GM18519 (cell line): ENCODE measurements around the gene STIM1.

Source experiments
- ATAC-seq: cut with Tn5 transposase; IDR thresholded peaks from one replicate; pipeline ENCODE4 v1.9.1; 2021; ENCODE audit warnings: mild to moderate bottlenecking, moderate library complexity; ENCODE audit not compliant: unreplicated experiment, low FRiP score

The STIM1 gene

DNA sequence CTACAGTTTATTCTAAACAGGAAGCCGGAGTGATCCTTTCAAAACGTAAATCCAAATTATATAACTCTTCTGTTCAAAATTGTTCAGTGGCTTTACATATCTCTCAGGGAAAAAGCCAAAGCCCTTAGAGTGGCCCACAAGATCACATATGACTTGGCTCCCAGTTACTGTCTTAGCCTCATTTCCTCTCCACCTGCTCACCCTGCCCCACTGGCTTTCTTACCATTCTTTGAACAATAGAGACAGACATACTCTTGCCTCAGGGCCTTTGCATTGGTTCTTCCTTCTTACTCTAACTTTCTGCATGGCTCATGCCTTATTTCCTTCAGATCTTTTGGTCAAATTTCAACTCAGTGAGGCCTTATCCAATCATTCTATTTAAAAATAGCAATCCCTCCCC, 52.1 kb downstream of the STIM1 start:
- ATAC-seq = no peak

DNA sequence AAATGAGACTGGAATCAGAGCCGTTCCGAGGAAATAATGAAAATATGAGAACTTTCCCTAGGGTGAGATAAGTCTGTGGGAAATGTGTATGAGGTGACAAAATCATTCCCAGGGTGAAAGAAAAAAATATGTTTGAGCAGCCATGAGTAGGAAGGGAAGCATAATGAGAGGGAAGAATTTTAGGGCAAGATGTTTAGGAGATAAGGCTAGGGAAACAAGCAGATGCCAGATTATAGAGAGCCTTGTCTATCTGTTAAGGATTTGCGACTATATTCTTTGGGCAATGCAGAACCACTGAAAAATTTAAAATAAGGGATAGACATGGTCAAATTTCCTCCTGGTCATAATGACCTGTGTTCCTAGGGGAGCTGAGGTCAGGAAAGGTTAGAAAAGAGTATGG, 54.4 kb downstream of the STIM1 start:
- ATAC-seq = no peak

DNA sequence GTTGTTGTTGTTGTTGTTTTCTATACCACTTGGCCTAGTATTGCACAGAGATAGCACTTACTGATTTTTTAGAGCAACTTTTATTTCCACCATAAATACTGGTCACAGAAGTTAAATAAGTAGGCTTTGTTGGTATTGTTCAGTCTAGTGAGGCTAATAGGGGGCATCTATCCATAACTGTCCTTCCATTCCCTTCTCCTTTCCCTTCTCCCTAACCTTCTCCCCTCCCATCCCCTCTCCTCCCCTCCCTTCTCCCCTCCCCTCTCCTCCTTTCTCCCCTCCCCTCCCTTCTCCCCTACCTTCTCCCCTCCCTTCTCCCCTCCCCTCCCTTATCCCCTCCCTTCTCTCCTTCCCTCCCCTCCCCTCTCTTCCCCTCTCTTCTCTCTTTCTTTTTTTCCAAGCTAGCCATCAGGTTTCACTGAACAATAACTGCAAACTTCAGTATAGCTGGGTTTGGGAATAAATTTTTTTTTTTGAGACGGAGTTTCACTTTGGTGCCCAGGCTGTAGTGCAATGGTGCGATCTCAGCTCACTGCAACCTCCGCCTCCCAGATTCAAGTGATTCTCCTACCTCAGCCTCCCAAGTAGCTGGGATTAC, 56.5 kb downstream of the STIM1 start:
- ATAC-seq = no peak

DNA sequence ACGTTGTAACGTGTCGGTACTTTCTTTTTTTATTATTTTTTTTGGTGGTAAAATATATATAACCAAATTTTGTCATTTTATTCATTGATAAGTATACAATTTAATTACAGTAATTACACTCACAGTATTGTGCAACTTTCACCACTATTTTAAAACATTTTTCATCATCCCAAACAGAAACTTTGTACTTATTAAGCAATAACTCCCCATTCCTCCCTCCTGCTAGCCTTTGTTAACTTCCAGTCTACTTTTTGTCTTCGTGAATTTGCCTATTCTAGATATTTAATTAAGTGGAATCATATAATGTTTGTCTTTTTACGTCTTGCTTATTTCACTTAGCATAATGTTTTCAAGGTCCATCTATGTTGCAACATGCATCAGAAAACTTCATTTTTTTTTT, 58.5 kb downstream of the STIM1 start:
- no peak for ATAC-seq

GRCh38 chr11:3914805-3915204, 59.3 kb downstream of the STIM1 start:
- no peak for ATAC-seq

GRCh38 chr11:3916962-3917361, 61.5 kb downstream of the STIM1 start:
- no peak for ATAC-seq

- no peak for ATAC-seq
Observed at GRCh38 chr11:3920148-3920852, 64.8 kb downstream of the STIM1 start.

- ATAC-seq = no peak
Observed at GRCh38 chr11:3922056-3922455, 66.6 kb downstream of the STIM1 start.

DNA sequence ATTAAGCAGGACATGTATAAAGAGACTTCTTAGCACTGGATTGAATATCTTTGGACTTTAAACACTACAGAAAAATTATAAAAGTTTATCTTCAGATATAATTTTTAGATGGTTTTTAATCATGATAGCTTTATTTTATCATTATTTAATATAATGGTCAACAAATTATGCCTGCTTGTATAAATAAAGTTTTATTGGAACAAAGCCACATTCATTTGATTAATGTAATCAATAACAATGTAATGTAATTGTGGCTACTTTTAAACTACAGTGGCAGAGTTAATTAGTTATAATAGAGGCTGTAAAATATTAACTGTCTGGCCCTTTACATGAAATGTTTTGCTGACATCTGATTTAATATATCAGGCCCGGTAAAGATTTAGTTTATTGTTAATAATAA, 70.0 kb downstream of the STIM1 start:
- ATAC-seq = no peak

GRCh38 chr11:3926458-3927095, 71.1 kb downstream of the STIM1 start:
- ATAC-seq = no peak

DNA sequence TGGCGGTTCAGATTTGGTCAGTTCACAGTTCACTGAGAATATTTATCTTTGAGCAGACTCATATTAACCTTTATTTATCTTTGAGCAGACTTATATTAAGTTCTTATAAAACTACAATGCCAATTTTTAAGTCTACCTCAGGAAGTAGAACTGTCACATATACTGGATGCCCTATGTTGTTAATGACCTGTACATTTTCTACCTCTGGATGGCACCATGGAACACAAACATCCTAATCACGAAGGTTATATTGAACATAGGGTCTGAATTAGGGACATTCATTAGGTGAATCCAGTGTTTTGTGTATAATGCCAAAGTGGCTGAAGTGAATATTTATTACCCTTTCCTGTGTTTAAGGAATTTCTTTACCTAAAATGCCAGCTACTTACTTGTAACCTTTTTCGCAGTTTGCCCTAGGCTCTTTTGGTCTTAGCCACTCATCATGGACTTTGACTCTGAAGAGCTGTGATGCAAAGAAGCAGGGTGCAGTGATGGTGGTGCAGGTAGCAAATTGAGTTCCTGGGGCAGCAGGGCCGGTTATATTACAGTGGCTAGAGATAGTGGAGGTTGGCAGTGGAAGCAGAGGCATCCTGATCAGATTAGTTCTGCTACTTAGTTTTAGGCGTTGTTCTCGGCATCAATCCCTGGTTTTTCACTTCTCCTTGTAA, 71.8 kb downstream of the STIM1 start:
- no peak for ATAC-seq

DNA sequence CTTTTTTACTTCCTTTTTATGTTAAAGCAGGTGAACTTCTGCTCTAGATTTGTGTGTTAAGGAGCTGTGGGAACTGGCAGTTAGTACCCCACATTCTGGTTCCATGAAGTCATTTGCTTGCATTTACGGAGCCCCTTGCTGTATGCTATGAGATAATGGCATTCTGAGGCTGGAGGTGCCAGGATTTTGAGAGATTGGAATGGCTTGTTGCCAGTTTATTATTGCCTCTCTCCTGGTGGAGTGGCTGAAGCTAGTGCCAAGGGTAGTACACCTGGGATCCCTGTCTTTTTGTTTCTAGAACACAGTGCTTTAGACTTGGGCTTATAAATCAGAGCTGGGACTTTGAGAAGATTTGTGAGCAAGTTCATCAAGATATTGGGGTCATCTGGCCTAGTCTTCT, 73.8 kb downstream of the STIM1 start:
- ATAC-seq = no peak

DNA sequence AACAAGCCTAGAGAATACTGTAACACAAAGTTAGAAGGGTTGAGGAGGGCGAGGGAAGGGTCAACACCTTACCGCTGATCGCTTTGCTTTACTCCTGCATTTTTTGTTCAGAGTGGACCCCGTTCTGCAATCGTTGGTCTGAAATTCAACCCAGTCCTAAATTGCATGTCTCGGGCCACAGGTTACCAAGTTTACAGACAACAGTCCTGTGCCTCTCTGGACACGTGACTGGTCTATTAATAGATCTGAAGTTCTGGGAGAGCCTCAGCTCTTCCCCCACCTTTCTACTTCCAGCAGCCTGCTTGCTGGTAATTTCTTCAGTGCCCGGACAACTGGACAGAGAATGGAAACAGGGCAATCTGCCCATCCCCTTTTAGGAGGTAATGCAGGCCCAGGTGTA, 74.2 kb downstream of the STIM1 start:
- no peak for ATAC-seq

DNA sequence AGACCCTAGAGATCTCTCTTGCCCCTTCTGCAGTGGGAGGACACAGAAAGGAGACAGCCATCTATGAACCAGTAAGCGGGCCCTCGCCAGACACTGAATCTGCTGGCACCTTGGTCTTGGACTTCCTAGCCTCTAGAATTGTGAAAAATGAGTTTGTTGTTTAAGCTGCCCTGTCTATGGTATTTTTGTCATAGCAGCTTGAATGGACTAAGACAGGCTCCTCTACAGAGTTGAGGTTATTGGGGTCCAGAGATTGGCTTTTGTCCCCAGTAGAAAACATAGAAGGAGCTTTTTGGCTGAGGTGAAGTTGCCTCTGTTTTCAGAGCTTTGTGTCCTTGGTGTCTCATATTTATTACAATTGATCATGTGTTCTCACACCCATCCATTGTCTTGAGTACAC, 77.2 kb downstream of the STIM1 start:
- ATAC-seq = no peak

- ATAC-seq = no peak
Observed at GRCh38 chr11:3933165-3933628, 77.7 kb downstream of the STIM1 start.

- ATAC-seq = no peak
Observed at GRCh38 chr11:3934658-3935057, 79.2 kb downstream of the STIM1 start.

DNA sequence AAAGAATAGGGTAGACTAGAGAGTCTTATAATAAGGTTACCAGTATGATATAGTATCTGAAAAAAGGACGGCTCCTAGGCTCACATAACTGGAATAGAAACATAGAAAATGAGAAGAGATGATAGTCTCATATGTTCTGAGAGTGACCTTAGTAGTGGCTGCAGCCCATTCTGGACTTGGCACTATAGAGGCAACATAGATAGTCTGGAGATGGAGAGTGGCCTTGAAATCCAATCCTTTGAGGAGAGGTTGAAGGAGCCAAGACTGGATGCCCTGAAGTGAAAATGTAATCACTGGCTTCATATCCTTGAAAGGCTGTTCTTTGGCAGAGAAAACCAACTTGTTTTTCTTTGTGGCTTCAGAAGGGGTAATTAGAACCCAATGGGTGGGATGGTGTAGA, 81.1 kb downstream of the STIM1 start:
- no peak for ATAC-seq

GRCh38 chr11:3939211-3939610, 83.7 kb downstream of the STIM1 start:
- ATAC-seq = no peak

DNA sequence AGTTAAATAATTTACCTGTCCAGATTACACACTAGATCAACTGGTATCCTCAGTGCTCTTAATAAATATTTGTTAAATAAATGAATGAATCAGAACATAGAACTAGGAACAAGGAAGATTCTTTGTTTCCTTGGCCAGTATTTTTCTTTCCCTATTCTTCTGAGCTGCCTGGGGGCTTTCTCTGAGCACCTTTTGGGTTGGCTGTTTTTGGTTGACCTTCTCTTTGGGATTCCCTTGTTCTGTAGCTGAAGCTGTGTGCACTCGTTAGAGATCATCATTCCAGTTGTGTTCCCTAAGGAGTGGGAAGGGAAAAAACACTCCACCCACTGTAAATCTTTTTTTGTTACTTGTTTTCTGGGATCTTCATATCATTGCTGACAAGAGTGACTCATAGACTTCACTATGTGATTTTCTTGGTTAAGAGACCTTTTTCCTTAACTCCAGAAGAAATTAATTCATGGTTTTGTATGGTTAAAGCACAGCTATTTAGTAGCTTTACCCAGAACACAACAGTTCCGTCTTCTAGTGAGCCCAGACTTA, 84.3 kb downstream of the STIM1 start:
- ATAC-seq = no peak

- no peak for ATAC-seq
Observed at GRCh38 chr11:3942160-3942955, 86.9 kb downstream of the STIM1 start.
